NCI-H510A treated with DMSO at 0.1 percent for 48 hours (cell line): ENCODE data around the gene SLCO2A1.
A peak's percentile ranks its signal among the peaks of the same experiment; 100 is the strongest.

ENCODE experiments used
- DNase-seq: peaks from one replicate; lab custom pipeline; 2025; lab: John Stamatoyannopoulos, UW

The SLCO2A1 gene

GRCh38 chr3:133932009-133932408, 97.7 kb downstream of the SLCO2A1 start:
- no peak for DNase-seq

- no peak for DNase-seq
These were observed 98.6 kb downstream of the SLCO2A1 start for GRCh38 chr3:133931084-133931483.

GRCh38 chr3:133930341-133930933, 99.3 kb downstream of the SLCO2A1 start:
- DNase-seq = peak; percentile 20

GRCh38 chr3:133928903-133929607, 100.7 kb downstream of the SLCO2A1 start:
- DNase-seq = no peak

GRCh38 chr3:133928136-133928893, 101.4 kb downstream of the SLCO2A1 start:
- no peak for DNase-seq

GRCh38 chr3:133927540-133928066, 102.1 kb downstream of the SLCO2A1 start:
- DNase-seq = no peak

GRCh38 chr3:133926736-133927539, 102.8 kb downstream of the SLCO2A1 start:
- no peak for DNase-seq

GRCh38 chr3:133925960-133926735, 103.6 kb downstream of the SLCO2A1 start:
- DNase-seq = no peak

- DNase-seq = no peak
These were observed 105.7 kb downstream of the SLCO2A1 start for GRCh38 chr3:133924041-133924440.

- no peak for DNase-seq
These were observed 108.1 kb downstream of the SLCO2A1 start for GRCh38 chr3:133921592-133921991.

- DNase-seq = no peak
These were observed 112.6 kb downstream of the SLCO2A1 start for GRCh38 chr3:133917144-133917543.

- no peak for DNase-seq
These were observed 113.8 kb downstream of the SLCO2A1 start for GRCh38 chr3:133915685-133916658.

GRCh38 chr3:133914839-133915600, 114.7 kb downstream of the SLCO2A1 start:
- no peak for DNase-seq

- DNase-seq = no peak
These were observed 119.3 kb downstream of the SLCO2A1 start for GRCh38 chr3:133910422-133910821.

- DNase-seq = no peak
These were observed 124.3 kb downstream of the SLCO2A1 start for GRCh38 chr3:133905376-133905775.

GRCh38 chr3:133901847-133902246, 127.9 kb downstream of the SLCO2A1 start:
- no peak for DNase-seq

GRCh38 chr3:133901083-133901482, 128.6 kb downstream of the SLCO2A1 start:
- DNase-seq = no peak

GRCh38 chr3:133899311-133899710, 130.4 kb downstream of the SLCO2A1 start:
- DNase-seq = no peak

- DNase-seq = no peak
These were observed 132.2 kb downstream of the SLCO2A1 start for GRCh38 chr3:133897547-133897946.
